AG09319 (cell line): ENCODE results near the gene FADD.

ENCODE experiments used
- DNase-seq: peaks from one replicate; pipeline ENCODE4 v3.0.0-alpha.2; 2010; ENCODE audit warnings: low read depth; ENCODE audit errors: extremely low read depth
- CTCF ChIP-seq: IDR thresholded peaks from 2 replicates; pipeline ENCODE4 v1.5.1; 2011; ENCODE audit warnings: low read depth, mild to moderate bottlenecking, inconsistent platforms, low read length, moderate library complexity

Gene FADD

GRCh38 chr11:70202920-70203750 is at the start of gene FADD:
Gene FADD, plus strand, starts transcription at chr11:70203296. Its CDS starts 164 bp downstream, at chr11:70203460.
- no peak for TF ChIP-seq CTCF

GRCh38 chr11:70155386-70155785 is 47.7 kb upstream of the FADD start:
- no peak for DNase-seq
- no peak for TF ChIP-seq CTCF

More at GRCh38 chr11:70202920-70203750, at the start of gene FADD:
- DNase-seq, result peak; percentile 76

GRCh38 chr11:70156291-70157037 is 46.6 kb upstream of the FADD start:
- no peak for DNase-seq
- no peak for TF ChIP-seq CTCF

- no peak for DNase-seq
- peak; percentile 12 for TF ChIP-seq CTCF
Measured at GRCh38 chr11:70158201-70158600, 44.9 kb upstream of the FADD start.

GRCh38 chr11:70158757-70159389 is 44.2 kb upstream of the FADD start:
- DNase-seq, result no peak
- TF ChIP-seq CTCF, result no peak

GRCh38 chr11:70159627-70160570 is 43.2 kb upstream of the FADD start:
- TF ChIP-seq CTCF, result no peak
- peak; percentile 22 for DNase-seq
